ENCODE data around the gene EIF4E. TPM values are rescaled to one million over a fixed set of nuclear protein-coding genes. Genes with fewer than 3 reads are reported as not detected.

Gene EIF4E
- total RNA-seq, 1 donor = 241 TPM

DNA sequence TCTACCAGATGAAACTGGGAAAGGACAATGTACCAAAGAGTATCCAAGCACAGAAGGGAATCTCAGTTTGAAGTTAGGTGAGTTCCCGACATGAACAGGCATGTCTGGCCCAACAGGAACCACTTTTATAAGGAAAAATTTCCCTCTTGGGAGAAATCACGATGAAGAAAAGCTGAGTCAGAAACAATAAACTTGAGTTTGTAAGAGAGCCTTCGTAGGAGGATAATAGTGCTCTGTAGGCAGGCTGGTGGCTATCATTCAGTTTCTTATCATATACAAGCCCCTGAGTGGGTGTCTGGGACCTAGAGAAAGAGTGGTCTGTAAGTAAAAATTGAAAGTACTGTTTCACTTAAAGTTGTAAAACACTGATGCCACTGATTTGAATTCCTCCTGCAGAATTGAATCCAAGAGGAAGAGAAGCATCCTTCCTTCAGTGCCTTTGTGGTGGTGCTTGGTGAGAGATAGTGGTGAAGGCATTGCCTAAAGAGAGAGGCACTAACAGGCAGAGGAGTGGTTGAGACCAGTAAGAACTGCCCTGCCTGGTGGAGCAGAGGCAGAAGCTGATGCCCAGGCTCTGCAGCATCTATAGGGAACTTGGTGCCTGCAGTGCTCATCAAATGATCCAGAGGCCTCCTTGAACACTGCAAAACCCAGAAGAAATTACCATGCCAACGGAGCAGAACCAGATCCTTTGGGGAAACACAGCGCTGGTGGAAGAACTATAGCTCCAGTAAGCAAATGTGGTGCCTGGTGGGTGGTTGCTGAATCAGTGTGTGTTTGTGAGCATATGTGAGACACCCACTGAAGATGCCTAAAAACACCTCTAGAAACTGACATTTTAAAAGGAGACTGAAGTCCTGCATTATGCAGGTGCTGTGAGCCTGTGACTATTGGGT, 34.9 kb upstream of the EIF4E start:
- TF ChIP-seq, protein P1, sequence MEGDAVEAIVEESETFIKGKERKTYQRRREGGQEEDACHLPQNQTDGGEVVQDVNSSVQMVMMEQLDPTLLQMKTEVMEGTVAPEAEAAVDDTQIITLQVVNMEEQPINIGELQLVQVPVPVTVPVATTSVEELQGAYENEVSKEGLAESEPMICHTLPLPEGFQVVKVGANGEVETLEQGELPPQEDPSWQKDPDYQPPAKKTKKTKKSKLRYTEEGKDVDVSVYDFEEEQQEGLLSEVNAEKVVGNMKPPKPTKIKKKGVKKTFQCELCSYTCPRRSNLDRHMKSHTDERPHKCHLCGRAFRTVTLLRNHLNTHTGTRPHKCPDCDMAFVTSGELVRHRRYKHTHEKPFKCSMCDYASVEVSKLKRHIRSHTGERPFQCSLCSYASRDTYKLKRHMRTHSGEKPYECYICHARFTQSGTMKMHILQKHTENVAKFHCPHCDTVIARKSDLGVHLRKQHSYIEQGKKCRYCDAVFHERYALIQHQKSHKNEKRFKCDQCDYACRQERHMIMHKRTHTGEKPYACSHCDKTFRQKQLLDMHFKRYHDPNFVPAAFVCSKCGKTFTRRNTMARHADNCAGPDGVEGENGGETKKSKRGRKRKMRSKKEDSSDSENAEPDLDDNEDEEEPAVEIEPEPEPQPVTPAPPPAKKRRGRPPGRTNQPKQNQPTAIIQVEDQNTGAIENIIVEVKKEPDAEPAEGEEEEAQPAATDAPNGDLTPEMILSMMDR (IDR thresholded peaks at IDR 0.05; ENCODE audit: insufficient read depth, low read depth, low read length) = no peak
- no peak overlapping the region for H3K4me3 ChIP-seq (ENCODE audit: low read depth, low read length)
- DNase-seq (ENCODE audit: low read depth) = no peak

DNA sequence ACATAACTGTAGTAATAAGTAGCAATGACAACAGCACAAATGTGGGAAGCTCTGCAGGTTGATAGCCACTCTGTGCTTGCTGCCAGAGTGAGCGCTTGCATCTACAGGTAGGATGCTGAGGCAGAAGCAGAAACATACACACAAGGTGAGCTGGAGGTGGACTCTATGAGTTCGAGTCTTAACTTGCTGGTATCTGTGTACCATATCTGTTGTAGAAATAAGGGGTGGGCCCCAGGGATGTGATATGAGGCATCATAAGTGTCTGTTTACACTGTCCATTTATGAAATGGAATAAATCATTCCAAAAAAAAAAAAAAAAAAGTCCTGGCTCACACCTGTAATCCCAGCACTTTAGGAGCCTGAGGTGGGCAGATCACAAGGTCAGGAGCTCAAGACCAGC, 32.8 kb upstream of the EIF4E start:
- no peak overlapping the region for H3K4me3 ChIP-seq (ENCODE audit: low read depth, low read length)
- TF ChIP-seq, protein P1 (IDR thresholded peaks at IDR 0.05; ENCODE audit: insufficient read depth, low read depth, low read length) = no peak
- no peak for DNase-seq (ENCODE audit: low read depth)

DNA sequence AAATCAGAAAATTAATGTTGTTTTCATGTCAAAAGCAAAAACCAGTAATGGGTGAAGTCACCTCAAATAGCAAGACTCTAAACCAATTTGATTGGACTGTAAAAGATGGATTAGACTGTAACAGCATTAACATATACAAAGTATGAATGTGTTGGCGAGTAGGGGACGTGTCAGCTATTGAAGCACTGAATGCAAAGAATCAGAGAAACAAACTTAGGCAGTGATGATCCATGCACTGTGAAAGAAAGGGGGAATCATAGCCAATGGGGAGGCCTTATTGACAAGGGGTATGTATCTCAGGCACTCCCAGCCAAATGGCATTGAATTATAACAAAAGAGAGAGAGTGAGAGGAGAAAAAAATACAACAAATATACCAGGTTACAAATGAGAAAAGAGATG, 30.5 kb upstream of the EIF4E start:
- TF ChIP-seq, protein P1 (IDR thresholded peaks at IDR 0.05; ENCODE audit: insufficient read depth, low read depth, low read length) = no peak
- no peak for DNase-seq (ENCODE audit: low read depth)

DNA sequence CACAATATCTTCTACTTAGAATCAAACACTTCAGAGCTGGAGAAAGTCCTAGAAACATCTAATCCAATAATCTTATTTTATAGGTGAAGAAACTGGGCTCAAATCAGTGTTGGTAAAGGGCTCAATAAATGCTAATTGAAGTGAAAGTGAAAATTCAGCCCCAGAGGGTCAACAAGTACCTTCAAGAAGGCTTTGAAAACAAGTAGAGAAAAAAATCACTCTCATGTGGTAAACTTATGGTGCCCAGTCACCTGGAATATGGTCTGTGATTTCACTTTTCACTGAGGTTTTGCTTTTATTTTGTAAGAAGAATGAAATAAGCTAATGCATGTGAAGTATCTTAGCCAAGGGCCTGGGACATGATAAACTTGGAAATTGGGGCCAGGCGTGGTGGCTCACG, 29.1 kb upstream of the EIF4E start:
- no peak overlapping the region for H3K4me3 ChIP-seq (ENCODE audit: low read depth, low read length)
- TF ChIP-seq, protein P1 (IDR thresholded peaks at IDR 0.05; ENCODE audit: insufficient read depth, low read depth, low read length) = no peak
- DNase-seq (ENCODE audit: low read depth) = no peak

More for the DNA sequence above, 30.5 kb upstream of the EIF4E start:
- H3K4me3 ChIP-seq (ENCODE audit: low read depth, low read length) = no peak overlapping the region

DNA sequence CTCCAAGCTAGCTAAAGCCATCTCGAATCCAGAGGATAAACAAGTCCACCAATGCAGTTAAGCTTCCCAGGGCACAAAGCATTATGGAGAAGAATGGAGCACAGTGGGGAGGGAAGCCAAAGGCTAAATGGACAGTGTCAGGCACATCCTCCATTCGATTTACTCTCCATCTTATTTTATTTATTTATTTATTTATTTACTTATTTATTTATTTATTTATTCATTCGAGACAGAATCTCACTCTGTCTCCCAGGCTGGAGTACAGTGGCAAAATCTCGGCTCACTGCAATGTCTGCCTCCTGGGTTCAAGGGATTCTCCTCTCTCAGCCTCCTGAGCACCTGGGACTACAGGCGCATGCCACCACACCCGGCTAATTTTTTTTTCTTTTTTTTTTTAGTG, 26.3 kb upstream of the EIF4E start:
- H3K4me3 ChIP-seq (ENCODE audit: low read depth, low read length) = no peak overlapping the region
- TF ChIP-seq, protein P1 (IDR thresholded peaks at IDR 0.05; ENCODE audit: insufficient read depth, low read depth, low read length) = no peak
- no peak for DNase-seq (ENCODE audit: low read depth)

DNA sequence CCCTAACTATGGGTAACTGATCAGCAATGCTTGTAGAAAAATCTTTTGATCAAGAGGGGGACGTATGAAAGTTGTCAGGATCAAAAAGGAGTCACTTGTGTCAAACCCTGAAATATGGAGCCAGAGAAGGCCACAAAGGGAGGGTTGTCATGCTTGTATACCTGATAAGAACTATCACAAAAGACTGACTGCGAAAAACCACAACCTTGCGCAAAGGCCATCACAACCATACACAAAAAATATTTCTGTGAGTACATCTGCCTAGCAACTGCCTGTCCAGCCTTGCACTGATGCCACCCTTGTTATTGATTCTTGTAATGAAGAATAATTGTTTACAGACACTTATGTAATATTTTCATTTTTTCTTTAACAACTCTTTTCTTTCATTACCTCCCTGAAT, 22.8 kb upstream of the EIF4E start:
- TF ChIP-seq, protein P1 (IDR thresholded peaks at IDR 0.05; ENCODE audit: insufficient read depth, low read depth, low read length) = no peak
- no peak overlapping the region for H3K4me3 ChIP-seq (ENCODE audit: low read depth, low read length)
- DNase-seq (ENCODE audit: low read depth) = no peak

Data from fibroblast of villous mesenchyme (primary cell).